ENCODE data around the gene KCNJ6. TPM values are rescaled to one million over a fixed set of nuclear protein-coding genes. Genes with fewer than 3 reads are reported as not detected.

The KCNJ6 gene
- total RNA-seq: not detected

- Mint-ChIP-seq H3K36me3 (peaks cover 3% of the 10 kb centered on the region), H3K4me3 (no peak within 1 kb of the TSS), H3K9me3 (no peaks in the 10 kb centered on the region), H3K4me1 (no peaks in the 10 kb centered on the region), H3K27ac (no peak within 1 kb of the TSS), H3K27me3 (peaks cover 52% of the 10 kb centered on the region)
- POLR2A ChIA-PET: no interaction called here
- DNase-seq (no peak), ATAC-seq (ENCODE audit: low read depth) (no peak)
Measured at GRCh38 chr21:37916310-37917051, at the start of gene KCNJ6. Gene KCNJ6, minus strand, starts transcription at chr21:37916457. Its CDS starts 75,775 bp downstream, at chr21:37840682.

GRCh38 chr21:37965088-37965805 is 49.0 kb upstream of the KCNJ6 start:
- POLR2A ChIA-PET: no interaction called here
- H3K4me3 Mint-ChIP-seq: no peak overlapping the region
- H3K4me1 Mint-ChIP-seq: no peaks in the 10 kb centered on the region
- no peaks in the 10 kb centered on the region for H3K36me3 Mint-ChIP-seq
- no peak overlapping the region for H3K27ac Mint-ChIP-seq
- H3K9me3 Mint-ChIP-seq: no peaks in the 10 kb centered on the region
- H3K27me3 Mint-ChIP-seq: peaks cover 3% of the 10 kb centered on the region
- no peak for DNase-seq
- no peak for ATAC-seq (ENCODE audit: low read depth)

- DNase-seq: no peak
- no peaks in the 10 kb centered on the region for H3K36me3 Mint-ChIP-seq
- H3K27me3 Mint-ChIP-seq: peaks cover 6% of the 10 kb centered on the region
- no peak overlapping the region for H3K27ac Mint-ChIP-seq
- no peaks in the 10 kb centered on the region for H3K9me3 Mint-ChIP-seq
- ATAC-seq (ENCODE audit: low read depth): no peak
- POLR2A ChIA-PET: no interaction called here
- H3K4me3 Mint-ChIP-seq: no peak overlapping the region
- no peaks in the 10 kb centered on the region for H3K4me1 Mint-ChIP-seq
Measured at GRCh38 chr21:37958537-37958936, 42.3 kb upstream of the KCNJ6 start.

GRCh38 chr21:37956772-37957171 is 40.5 kb upstream of the KCNJ6 start:
- Mint-ChIP-seq H3K9me3 (no peaks in the 10 kb centered on the region), H3K27me3 (peaks cover 6% of the 10 kb centered on the region), H3K36me3 (no peaks in the 10 kb centered on the region), H3K27ac (no peak overlapping the region), H3K4me1 (no peaks in the 10 kb centered on the region), H3K4me3 (no peak overlapping the region)
- DNase-seq: no peak
- POLR2A ChIA-PET: no interaction called here
- no peak for ATAC-seq (ENCODE audit: low read depth)

- POLR2A ChIA-PET: no interaction called here
- Mint-ChIP-seq H3K9me3 (no peaks in the 10 kb centered on the region), H3K4me1 (no peaks in the 10 kb centered on the region), H3K4me3 (no peak overlapping the region), H3K27ac (no peak overlapping the region), H3K36me3 (no peaks in the 10 kb centered on the region), H3K27me3 (no peaks in the 10 kb centered on the region)
- no peak for DNase-seq
- ATAC-seq (ENCODE audit: low read depth): no peak
Measured at GRCh38 chr21:37945036-37945435, 28.8 kb upstream of the KCNJ6 start.

GRCh38 chr21:37944496-37944895 is 28.2 kb upstream of the KCNJ6 start:
- ATAC-seq (ENCODE audit: low read depth) (no peak), DNase-seq (no peak)
- POLR2A ChIA-PET: no interaction called here
- Mint-ChIP-seq H3K4me3 (no peak overlapping the region), H3K27ac (no peak overlapping the region), H3K36me3 (no peaks in the 10 kb centered on the region), H3K27me3 (peaks cover 2% of the 10 kb centered on the region), H3K4me1 (no peaks in the 10 kb centered on the region), H3K9me3 (peaks cover 1% of the 10 kb centered on the region)

- no peaks in the 10 kb centered on the region for H3K36me3 Mint-ChIP-seq
- H3K27me3 Mint-ChIP-seq: peaks cover 2% of the 10 kb centered on the region
- no peak overlapping the region for H3K4me3 Mint-ChIP-seq
- no peak overlapping the region for H3K27ac Mint-ChIP-seq
- H3K9me3 Mint-ChIP-seq: peaks cover 1% of the 10 kb centered on the region
- POLR2A ChIA-PET: no interaction called here
- H3K4me1 Mint-ChIP-seq: no peaks in the 10 kb centered on the region
- ATAC-seq (ENCODE audit: low read depth) (no peak), DNase-seq (no peak)
Measured at GRCh38 chr21:37940691-37941090, 24.4 kb upstream of the KCNJ6 start.

- POLR2A ChIA-PET: no interaction called here
- Mint-ChIP-seq H3K27me3 (peaks cover 2% of the 10 kb centered on the region), H3K4me3 (no peak overlapping the region), H3K36me3 (no peaks in the 10 kb centered on the region), H3K9me3 (peaks cover 1% of the 10 kb centered on the region), H3K27ac (no peak overlapping the region), H3K4me1 (no peaks in the 10 kb centered on the region)
- no peak for DNase-seq
- no peak for ATAC-seq (ENCODE audit: low read depth)
Measured at GRCh38 chr21:37939838-37940237, 23.6 kb upstream of the KCNJ6 start.

- peaks cover 1% of the 10 kb centered on the region for H3K9me3 Mint-ChIP-seq
- H3K36me3 Mint-ChIP-seq: no peaks in the 10 kb centered on the region
- H3K27ac Mint-ChIP-seq: no peak overlapping the region
- POLR2A ChIA-PET: no interaction called here
- ATAC-seq (ENCODE audit: low read depth): no peak
- no peak for DNase-seq
- H3K4me1 Mint-ChIP-seq: no peaks in the 10 kb centered on the region
- peaks cover 2% of the 10 kb centered on the region for H3K27me3 Mint-ChIP-seq
- no peak overlapping the region for H3K4me3 Mint-ChIP-seq
Measured at GRCh38 chr21:37939251-37939650, 23.0 kb upstream of the KCNJ6 start.

GRCh38 chr21:37937668-37938067 is 21.4 kb upstream of the KCNJ6 start:
- POLR2A ChIA-PET: no interaction called here
- DNase-seq (no peak), ATAC-seq (ENCODE audit: low read depth) (no peak)
- peaks cover 4% of the 10 kb centered on the region for H3K9me3 Mint-ChIP-seq
- H3K36me3 Mint-ChIP-seq: no peaks in the 10 kb centered on the region
- H3K27me3 Mint-ChIP-seq: peaks cover 2% of the 10 kb centered on the region
- H3K27ac Mint-ChIP-seq: no peak overlapping the region
- H3K4me3 Mint-ChIP-seq: no peak overlapping the region
- no peaks in the 10 kb centered on the region for H3K4me1 Mint-ChIP-seq

GRCh38 chr21:37936010-37936785 is 19.9 kb upstream of the KCNJ6 start:
- Mint-ChIP-seq H3K9me3 (peaks cover 6% of the 10 kb centered on the region), H3K4me1 (no peaks in the 10 kb centered on the region), H3K4me3 (no peak overlapping the region)

GRCh38 chr21:37932936-37933335 is 16.7 kb upstream of the KCNJ6 start:
- POLR2A ChIA-PET: no interaction called here
- Mint-ChIP-seq H3K4me1 (no peaks in the 10 kb centered on the region), H3K9me3 (peaks cover 7% of the 10 kb centered on the region), H3K4me3 (no peak overlapping the region), H3K27ac (no peak overlapping the region), H3K36me3 (no peaks in the 10 kb centered on the region), H3K27me3 (no peaks in the 10 kb centered on the region)
- ATAC-seq (ENCODE audit: low read depth): no peak
- no peak for DNase-seq

More at GRCh38 chr21:37936010-37936785, 19.9 kb upstream of the KCNJ6 start:
- Mint-ChIP-seq H3K27me3 (peaks cover 2% of the 10 kb centered on the region), H3K36me3 (no peaks in the 10 kb centered on the region), H3K27ac (no peak overlapping the region)
- POLR2A ChIA-PET: no interaction called here
- DNase-seq (no peak), ATAC-seq (ENCODE audit: low read depth) (no peak)

GRCh38 chr21:37927711-37928110 is 11.5 kb upstream of the KCNJ6 start:
- Mint-ChIP-seq H3K27ac (no peak overlapping the region), H3K9me3 (peaks cover 5% of the 10 kb centered on the region), H3K4me3 (no peak overlapping the region), H3K4me1 (no peaks in the 10 kb centered on the region), H3K27me3 (peaks cover 6% of the 10 kb centered on the region), H3K36me3 (no peaks in the 10 kb centered on the region)
- no peak for ATAC-seq (ENCODE audit: low read depth)
- DNase-seq: no peak
- POLR2A ChIA-PET: no interaction called here

- DNase-seq: no peak
- Mint-ChIP-seq H3K27ac (no peak overlapping the region), H3K36me3 (no peaks in the 10 kb centered on the region), H3K9me3 (no peaks in the 10 kb centered on the region), H3K4me3 (no peak overlapping the region), H3K27me3 (peaks cover 27% of the 10 kb centered on the region), H3K4me1 (no peaks in the 10 kb centered on the region)
- POLR2A ChIA-PET: no interaction called here
- no peak for ATAC-seq (ENCODE audit: low read depth)
Measured at GRCh38 chr21:37921091-37921490, 4.8 kb upstream of the KCNJ6 start.
